ENCODE measurements around the gene NXN.
"Not testable (repeated sequence)": the region's sequence is repeated elsewhere in the genome, so short reads cannot be mapped to it uniquely, and the experiment has no call there.

NXN gene

GRCh38 chr17:814371-814770, 165.2 kb downstream of the NXN start:
- DNase-seq: no peak

- DNase-seq: no peak
Measured at GRCh38 chr17:812638-813204, 166.9 kb downstream of the NXN start.

GRCh38 chr17:811051-811784, 168.4 kb downstream of the NXN start:
- DNase-seq: no peak

GRCh38 chr17:807523-808294, 171.9 kb downstream of the NXN start:
- DNase-seq: no peak

DNA sequence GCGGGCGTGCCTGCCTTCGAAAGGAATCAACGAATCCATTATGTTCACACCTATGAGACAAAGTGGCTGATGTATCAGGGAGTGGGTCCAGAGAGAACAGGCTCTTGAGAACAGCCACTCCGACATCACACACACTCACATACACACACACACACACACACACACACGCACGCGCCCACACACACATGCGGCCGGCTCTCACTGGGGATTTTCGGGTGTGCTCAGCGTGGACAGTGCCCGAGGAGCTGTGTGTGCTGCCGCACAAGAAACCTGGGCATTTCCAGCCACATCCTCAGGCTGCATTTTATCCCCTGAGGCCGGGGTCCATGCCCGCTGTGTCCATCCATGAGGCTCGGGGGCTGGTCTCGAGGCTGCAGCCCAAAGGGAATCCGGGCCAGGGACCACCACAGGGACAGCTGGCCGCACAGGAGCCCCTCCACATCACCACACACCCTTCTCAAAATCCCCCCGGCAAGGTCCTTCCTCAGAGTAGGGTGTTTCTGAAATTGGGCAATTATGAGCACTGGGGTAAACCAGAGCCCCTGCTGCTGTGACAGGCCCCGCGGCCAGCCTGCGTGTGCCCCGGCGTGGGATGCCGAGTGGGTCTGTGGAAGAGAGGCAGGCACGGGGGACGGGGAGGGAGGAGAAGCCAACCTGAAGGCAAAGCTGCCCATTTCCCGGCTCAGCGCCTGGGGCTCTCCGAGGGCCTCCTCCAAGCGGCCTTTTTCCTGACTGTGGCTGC, 172.6 kb downstream of the NXN start:
- no peak for DNase-seq

DNA sequence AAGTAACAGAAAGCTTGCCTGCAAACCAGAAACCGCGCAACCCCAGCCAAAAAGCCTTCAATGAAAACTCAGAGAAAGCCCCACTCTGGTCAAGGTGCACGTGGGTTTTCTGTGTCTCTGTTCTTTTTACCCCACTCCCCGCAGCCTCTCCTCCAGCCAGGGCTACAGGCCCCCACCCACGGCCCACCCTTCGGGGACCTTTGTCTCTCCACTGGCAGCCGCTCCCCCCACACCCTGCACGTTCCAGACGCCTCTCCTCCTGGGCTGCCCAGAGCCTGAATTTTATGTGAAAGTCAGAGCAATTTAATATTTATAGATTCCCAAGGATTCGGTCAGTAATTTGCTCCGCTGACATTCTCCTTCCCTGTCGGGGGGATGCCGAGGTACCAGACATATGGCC, 173.2 kb downstream of the NXN start:
- DNase-seq: no peak

- not testable (repeated sequence) for DNase-seq
Measured at GRCh38 chr17:805886-806285, 173.7 kb downstream of the NXN start.

- no peak for DNase-seq
Measured at GRCh38 chr17:804541-805435, 174.8 kb downstream of the NXN start.

GRCh38 chr17:802901-803881, 176.4 kb downstream of the NXN start:
- DNase-seq: no peak

GRCh38 chr17:802481-802880, 177.1 kb downstream of the NXN start:
- DNase-seq: no peak

DNA sequence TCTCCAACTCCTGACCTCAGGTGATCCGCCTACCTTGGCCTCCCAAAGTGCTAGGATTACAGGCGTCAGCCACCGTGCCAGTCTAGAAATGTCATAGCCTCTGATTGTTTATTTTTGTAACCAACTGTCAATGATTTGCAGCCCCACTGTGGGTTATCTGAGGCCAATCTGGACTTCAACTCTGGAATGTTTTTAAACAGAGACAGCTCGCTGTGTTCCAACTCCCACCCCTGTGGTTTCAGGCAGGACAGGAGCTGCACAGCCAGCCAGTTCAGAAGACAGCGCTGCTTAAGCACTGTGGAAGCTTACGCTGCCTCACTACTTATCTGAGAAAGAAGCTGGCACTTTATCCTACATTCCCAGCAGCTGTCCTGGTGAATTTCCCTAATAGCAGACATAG, 177.9 kb downstream of the NXN start:
- DNase-seq: no peak

GRCh38 chr17:800446-801242, 178.9 kb downstream of the NXN start:
- no peak for DNase-seq

DNA sequence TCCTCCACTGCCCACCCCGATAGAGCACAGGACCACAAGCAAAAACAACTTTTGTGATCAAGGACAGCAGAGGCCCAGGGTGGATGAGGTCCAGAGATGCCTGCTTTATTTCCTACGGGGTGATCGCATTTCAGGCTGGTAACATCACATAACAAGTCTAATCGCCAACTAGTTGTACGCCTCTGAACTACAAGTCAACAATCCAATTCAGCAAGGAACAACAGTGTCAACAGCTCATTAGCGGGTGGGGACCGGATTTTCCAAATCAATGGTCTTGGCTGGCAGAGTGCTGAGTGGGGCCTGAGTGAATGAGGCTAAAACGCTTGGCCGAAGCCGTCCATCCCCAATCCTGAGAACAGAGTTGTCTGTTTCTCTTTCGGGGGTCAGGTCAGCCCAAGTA, 180.3 kb downstream of the NXN start:
- no peak for DNase-seq

DNA sequence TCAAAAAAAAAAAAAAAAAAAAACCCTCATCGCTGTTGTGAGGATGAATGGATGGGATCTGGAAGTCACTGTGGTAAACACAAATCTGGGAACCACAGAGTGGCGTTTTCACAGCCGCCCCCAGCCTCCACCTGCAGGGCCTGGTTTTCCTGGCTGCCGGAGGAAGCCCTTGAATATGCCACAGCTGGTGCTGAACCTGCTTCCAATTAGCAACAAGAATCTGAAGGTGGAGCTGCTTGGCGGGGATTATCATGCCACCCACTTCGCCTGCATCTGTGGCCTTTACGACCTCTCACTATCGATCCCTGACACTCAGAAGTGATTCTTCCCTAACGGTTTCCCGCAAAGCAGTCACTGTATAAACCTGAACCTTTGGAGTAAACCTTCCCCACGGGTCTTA, 181.3 kb downstream of the NXN start:
- no peak for DNase-seq

DNA sequence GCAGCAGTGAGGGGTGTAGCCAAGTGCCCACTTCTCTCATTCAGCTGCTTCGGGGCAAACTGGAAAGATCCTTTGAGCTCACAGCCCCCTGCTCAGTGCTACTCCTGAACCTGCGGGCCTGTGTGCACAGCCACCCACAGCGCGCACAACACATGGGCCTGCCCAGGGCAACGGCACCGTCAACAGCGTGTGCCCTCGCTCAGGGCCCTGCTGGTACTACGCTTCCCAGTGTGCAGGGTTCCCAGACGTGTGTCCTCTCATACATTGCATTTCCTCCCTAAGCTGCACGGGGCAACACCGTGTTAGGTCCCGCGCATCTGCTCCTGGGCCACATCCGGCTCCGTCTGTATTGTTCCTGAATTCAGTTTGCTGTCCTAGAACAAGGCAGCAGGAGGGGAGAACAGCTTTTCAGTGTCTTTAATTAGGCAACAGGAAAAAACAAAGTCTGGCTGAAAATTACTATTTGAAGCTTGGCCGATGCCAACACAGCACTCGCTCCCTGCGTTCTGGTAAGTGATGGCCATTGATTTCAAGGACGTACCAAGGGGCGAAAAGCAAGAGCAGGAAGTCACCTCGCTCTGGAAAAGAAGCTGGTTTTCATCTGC, 182.2 kb downstream of the NXN start:
- no peak for DNase-seq

DNA sequence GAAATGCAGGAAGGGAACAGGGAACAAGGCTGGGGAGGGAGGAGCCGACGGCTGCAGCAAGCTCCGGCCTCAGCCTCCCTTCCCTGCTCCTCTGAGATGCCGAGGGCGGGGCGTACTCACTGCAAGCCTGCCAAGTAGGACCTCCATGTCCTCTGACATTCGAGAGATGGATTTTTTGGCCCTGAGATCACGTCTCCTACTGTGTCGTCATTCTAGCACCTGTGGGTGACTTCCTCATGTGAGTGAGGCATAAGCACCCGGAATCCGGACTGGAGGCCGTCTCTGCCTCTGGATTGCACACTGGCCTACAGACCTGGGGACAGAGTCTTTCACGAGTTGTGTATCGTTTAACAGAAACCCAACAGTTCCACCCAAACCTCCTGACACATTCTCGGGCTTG, 183.0 kb downstream of the NXN start:
- no peak for DNase-seq

GRCh38 chr17:795721-796120, 183.9 kb downstream of the NXN start:
- DNase-seq: no peak

GRCh38 chr17:795276-795675, 184.3 kb downstream of the NXN start:
- no peak for DNase-seq

DNA sequence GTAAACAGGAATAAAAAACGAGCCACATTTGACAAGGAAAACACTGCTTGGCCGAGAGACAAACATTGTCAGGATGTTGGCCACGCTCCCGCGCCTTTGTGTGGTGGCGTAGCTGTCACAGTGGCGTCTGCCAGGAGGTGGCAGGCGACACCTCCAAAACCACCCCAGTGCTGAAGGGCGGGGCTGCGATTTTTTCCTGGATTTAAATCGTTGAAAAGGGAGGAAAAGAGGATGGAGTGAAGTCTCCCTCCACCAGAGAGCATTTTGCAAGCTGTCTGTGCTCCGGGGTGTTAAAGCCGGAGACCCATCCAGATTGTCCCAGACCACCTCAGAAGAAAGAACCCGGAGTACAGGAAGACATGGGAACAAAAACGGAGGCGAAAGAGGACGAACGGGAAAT, 184.7 kb downstream of the NXN start:
- DNase-seq: peak; percentile 40

GRCh38 chr17:792277-792676, 187.3 kb downstream of the NXN start:
- no peak for DNase-seq

Data from amniotic stem cell (primary cell).